ENCODE data around the gene SOX8.
A peak's percentile ranks its signal among the peaks of the same experiment; 100 is the strongest.

SOX8 gene

GRCh38 chr16:977081-977701, 4.4 kb upstream of the SOX8 start:
- Histone ChIP-seq H3K4me3 (ENCODE audit: low read depth in 1 of 5, low read length in 5 of 5) (no peak overlapping the region), H3K9me3 (ENCODE audit: control insufficient read depth in 5 of 5, low read length in 5 of 5) (no peaks in the 10 kb centered on the region), H3K27ac (ENCODE audit: low read depth, low read length) (no peak overlapping the region), H3K27me3 (ENCODE audit: control insufficient read depth in 5 of 5, insufficient read depth in 4 of 5, low read length in 5 of 5) (peaks cover 0 to 22% (median 7%) of the 10 kb centered on the region in 5 donors), H3K9ac (ENCODE audit: low read length in 5 of 5) (no peak overlapping the region), H3K4me1 (ENCODE audit: control insufficient read depth in 5 of 5, insufficient read depth in 5 of 5, low read length in 5 of 5) (peaks cover 0 to 23% (median 20%) of the 10 kb centered on the region in 5 donors), H3K36me3 (ENCODE audit: control insufficient read depth in 5 of 5, insufficient read depth in 5 of 5, low read length in 5 of 5) (no peaks in the 10 kb centered on the region)

- H3K4me3 ChIP-seq (ENCODE audit: low read depth in 1 of 5, low read length in 5 of 5), result no peak overlapping the region
- H3K9ac ChIP-seq (ENCODE audit: low read length in 5 of 5), result no peak overlapping the region
- peaks cover 4 to 29% (median 13%) of the 10 kb centered on the region in 5 donors for H3K27me3 ChIP-seq (ENCODE audit: control insufficient read depth in 5 of 5, insufficient read depth in 4 of 5, low read length in 5 of 5)
- H3K9me3 ChIP-seq (ENCODE audit: control insufficient read depth in 5 of 5, low read length in 5 of 5), result no peaks in the 10 kb centered on the region
- H3K4me1 ChIP-seq (ENCODE audit: control insufficient read depth in 5 of 5, insufficient read depth in 5 of 5, low read length in 5 of 5), result peaks cover 0 to 23% (median 20%) of the 10 kb centered on the region in 5 donors
- H3K27ac ChIP-seq (ENCODE audit: low read depth, low read length), result no peak overlapping the region
- no peaks in the 10 kb centered on the region for H3K36me3 ChIP-seq (ENCODE audit: control insufficient read depth in 5 of 5, insufficient read depth in 5 of 5, low read length in 5 of 5)
Observed at GRCh38 chr16:977896-978295, 3.7 kb upstream of the SOX8 start.

DNA sequence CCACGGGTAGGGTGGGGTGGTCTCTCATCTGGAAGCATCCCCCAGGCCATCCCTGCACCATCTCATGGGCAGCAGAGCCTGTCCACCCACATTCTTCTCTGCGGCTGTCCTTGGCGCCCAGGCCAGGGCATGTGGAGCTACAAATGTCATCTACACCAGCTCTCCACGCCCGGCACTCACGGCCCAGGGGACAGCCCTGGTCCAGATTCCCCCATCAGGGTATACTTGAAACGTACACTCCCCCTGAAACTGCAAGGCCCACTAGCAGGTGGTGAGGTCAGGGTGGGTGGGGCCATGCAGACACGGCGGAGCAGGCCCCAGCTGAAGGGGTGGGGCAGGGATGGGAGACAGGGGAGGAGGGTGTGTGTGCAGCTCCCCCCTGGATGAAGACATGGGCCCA, 3.2 kb upstream of the SOX8 start:
- H3K27me3 ChIP-seq (ENCODE audit: control insufficient read depth in 5 of 5, insufficient read depth in 4 of 5, low read length in 5 of 5), result peaks cover 4 to 34% (median 17%) of the 10 kb centered on the region in 5 donors
- no peaks in the 10 kb centered on the region for H3K9me3 ChIP-seq (ENCODE audit: control insufficient read depth in 5 of 5, low read length in 5 of 5)
- H3K36me3 ChIP-seq (ENCODE audit: control insufficient read depth in 5 of 5, insufficient read depth in 5 of 5, low read length in 5 of 5), result no peaks in the 10 kb centered on the region
- no peak overlapping the region for H3K27ac ChIP-seq (ENCODE audit: low read depth, low read length)
- no peak overlapping the region for H3K4me3 ChIP-seq (ENCODE audit: low read depth in 1 of 5, low read length in 5 of 5)
- no peak overlapping the region for H3K9ac ChIP-seq (ENCODE audit: low read length in 5 of 5)
- peaks cover 0 to 23% (median 20%) of the 10 kb centered on the region in 5 donors for H3K4me1 ChIP-seq (ENCODE audit: control insufficient read depth in 5 of 5, insufficient read depth in 5 of 5, low read length in 5 of 5)

DNA sequence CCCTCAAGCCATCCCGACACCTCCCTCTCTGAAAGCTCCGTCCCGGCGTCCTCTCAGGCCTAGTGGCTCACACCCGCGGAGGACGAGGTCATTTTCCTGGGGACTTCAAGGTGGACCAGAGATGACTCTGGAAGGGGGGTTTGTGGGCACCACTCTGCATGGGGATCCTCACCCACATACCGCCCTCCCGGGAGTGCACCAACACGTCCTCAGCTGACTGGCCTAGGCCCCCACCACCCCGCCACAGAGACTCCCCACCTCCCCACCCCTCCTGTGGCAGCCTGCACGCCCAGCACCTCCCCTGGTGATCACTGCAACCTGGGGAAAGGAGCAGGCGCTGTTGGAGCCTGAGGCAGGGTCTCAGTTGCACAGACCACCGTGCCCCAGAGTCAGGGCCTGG, 2.4 kb upstream of the SOX8 start:
- peaks cover 0 to 23% (median 20%) of the 10 kb centered on the region in 5 donors for H3K4me1 ChIP-seq (ENCODE audit: control insufficient read depth in 5 of 5, insufficient read depth in 5 of 5, low read length in 5 of 5)
- H3K27ac ChIP-seq (ENCODE audit: low read depth, low read length), result no peak overlapping the region
- no peaks in the 10 kb centered on the region for H3K36me3 ChIP-seq (ENCODE audit: control insufficient read depth in 5 of 5, insufficient read depth in 5 of 5, low read length in 5 of 5)
- H3K27me3 ChIP-seq (ENCODE audit: control insufficient read depth in 5 of 5, insufficient read depth in 4 of 5, low read length in 5 of 5), result peaks cover 4 to 41% (median 17%) of the 10 kb centered on the region in 5 donors
- H3K9me3 ChIP-seq (ENCODE audit: control insufficient read depth in 5 of 5, low read length in 5 of 5), result no peaks in the 10 kb centered on the region
- H3K9ac ChIP-seq (ENCODE audit: low read length in 5 of 5), result no peak overlapping the region
- no peak overlapping the region for H3K4me3 ChIP-seq (ENCODE audit: low read depth in 1 of 5, low read length in 5 of 5)

DNA sequence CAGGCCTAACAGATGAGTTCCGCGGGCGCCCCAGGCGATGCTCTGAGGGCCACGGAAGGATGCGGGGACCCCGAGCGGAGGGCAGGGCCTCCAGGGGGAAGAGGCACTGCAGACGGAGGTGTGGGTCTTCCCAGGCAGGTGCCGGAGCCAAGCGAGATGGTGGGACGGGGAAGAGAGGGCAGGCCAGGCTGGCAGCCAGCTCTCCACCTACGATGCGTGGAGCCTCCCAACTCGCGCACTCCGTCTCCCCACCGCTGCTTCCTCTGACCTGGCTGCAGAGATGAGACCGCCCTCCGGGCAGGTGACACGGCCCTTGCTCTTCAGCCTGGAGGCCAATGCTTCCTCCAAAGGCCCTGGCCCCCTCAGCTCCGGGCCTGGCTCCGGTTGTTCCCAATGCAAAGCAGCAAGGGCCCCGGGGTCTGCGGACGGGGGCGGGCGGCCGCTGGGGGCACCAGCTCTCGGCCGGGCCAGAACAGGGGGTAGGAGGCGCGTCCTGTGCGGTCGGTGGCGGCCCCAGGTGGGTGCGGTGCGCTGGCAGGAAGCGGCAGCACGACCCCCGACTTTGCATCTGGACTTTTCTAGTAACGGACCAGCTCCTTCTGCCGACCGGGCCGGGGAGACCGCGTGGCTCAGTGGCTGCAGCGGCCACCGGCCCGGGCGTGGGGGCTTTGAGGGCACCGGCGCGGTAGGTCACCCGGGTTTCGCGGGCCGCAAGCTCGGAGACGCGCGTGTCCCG, 1.5 kb upstream of the SOX8 start:
- Histone ChIP-seq H3K27me3 (ENCODE audit: control insufficient read depth in 5 of 5, insufficient read depth in 4 of 5, low read length in 5 of 5) (peaks cover 4 to 42% (median 17%) of the 10 kb centered on the region in 5 donors), H3K4me3 (ENCODE audit: low read depth in 1 of 5, low read length in 5 of 5) (peak overlapping the region in 4 of 5 donors; percentile 17 to 68 (median 65)), H3K36me3 (ENCODE audit: control insufficient read depth in 5 of 5, insufficient read depth in 5 of 5, low read length in 5 of 5) (no peaks in the 10 kb centered on the region), H3K9ac (ENCODE audit: low read length in 5 of 5) (peak overlapping the region in 2 of 5 donors; percentile 11 to 41), H3K4me1 (ENCODE audit: control insufficient read depth in 5 of 5, insufficient read depth in 5 of 5, low read length in 5 of 5) (peaks cover 0 to 23% (median 20%) of the 10 kb centered on the region in 5 donors), H3K9me3 (ENCODE audit: control insufficient read depth in 5 of 5, low read length in 5 of 5) (no peaks in the 10 kb centered on the region), H3K27ac (ENCODE audit: low read depth, low read length) (no peak overlapping the region)

GRCh38 chr16:980595-980854, 1.0 kb upstream of the SOX8 start:
- Histone ChIP-seq H3K9ac (ENCODE audit: low read length in 5 of 5) (peak overlapping the region in 2 of 5 donors; percentile 11 to 41), H3K36me3 (ENCODE audit: control insufficient read depth in 5 of 5, insufficient read depth in 5 of 5, low read length in 5 of 5) (no peaks in the 10 kb centered on the region), H3K4me3 (ENCODE audit: low read depth in 1 of 5, low read length in 5 of 5) (peak overlapping the region in 4 of 5 donors; percentile 17 to 68 (median 65)), H3K27ac (ENCODE audit: low read depth, low read length) (no peak overlapping the region), H3K9me3 (ENCODE audit: control insufficient read depth in 5 of 5, low read length in 5 of 5) (no peaks in the 10 kb centered on the region), H3K27me3 (ENCODE audit: control insufficient read depth in 5 of 5, insufficient read depth in 4 of 5, low read length in 5 of 5) (peaks cover 4 to 42% (median 17%) of the 10 kb centered on the region in 5 donors), H3K4me1 (ENCODE audit: control insufficient read depth in 5 of 5, insufficient read depth in 5 of 5, low read length in 5 of 5) (peaks cover 0 to 23% (median 20%) of the 10 kb centered on the region in 5 donors)

GRCh38 chr16:982145-983043, 824 bp downstream of the SOX8 start:
- peak overlapping the region in 1 of 5 donors; percentile 50 for H3K4me3 ChIP-seq (ENCODE audit: low read depth in 1 of 5, low read length in 5 of 5)
- no peaks in the 10 kb centered on the region for H3K36me3 ChIP-seq (ENCODE audit: control insufficient read depth in 5 of 5, insufficient read depth in 5 of 5, low read length in 5 of 5)
- peaks cover 4 to 42% (median 22%) of the 10 kb centered on the region in 5 donors for H3K27me3 ChIP-seq (ENCODE audit: control insufficient read depth in 5 of 5, insufficient read depth in 4 of 5, low read length in 5 of 5)
- peaks cover 0 to 21% (median 14%) of the 10 kb centered on the region in 5 donors for H3K4me1 ChIP-seq (ENCODE audit: control insufficient read depth in 5 of 5, insufficient read depth in 5 of 5, low read length in 5 of 5)
- H3K9me3 ChIP-seq (ENCODE audit: control insufficient read depth in 5 of 5, low read length in 5 of 5), result no peaks in the 10 kb centered on the region
- no peak overlapping the region for H3K27ac ChIP-seq (ENCODE audit: low read depth, low read length)
- H3K9ac ChIP-seq (ENCODE audit: low read length in 5 of 5), result no peak overlapping the region

- Histone ChIP-seq H3K9ac (ENCODE audit: low read length in 5 of 5) (no peak overlapping the region), H3K36me3 (ENCODE audit: control insufficient read depth in 5 of 5, insufficient read depth in 5 of 5, low read length in 5 of 5) (no peaks in the 10 kb centered on the region), H3K9me3 (ENCODE audit: control insufficient read depth in 5 of 5, low read length in 5 of 5) (no peaks in the 10 kb centered on the region), H3K4me3 (ENCODE audit: low read depth in 1 of 5, low read length in 5 of 5) (no peak overlapping the region), H3K27me3 (ENCODE audit: control insufficient read depth in 5 of 5, insufficient read depth in 4 of 5, low read length in 5 of 5) (peaks cover 4 to 46% (median 28%) of the 10 kb centered on the region in 5 donors), H3K27ac (ENCODE audit: low read depth, low read length) (no peak overlapping the region), H3K4me1 (ENCODE audit: control insufficient read depth in 5 of 5, insufficient read depth in 5 of 5, low read length in 5 of 5) (peaks cover 0 to 21% (median 13%) of the 10 kb centered on the region in 5 donors)
Observed at GRCh38 chr16:983044-984030, 1.8 kb downstream of the SOX8 start.

GRCh38 chr16:984121-984694, 2.6 kb downstream of the SOX8 start:
- Histone ChIP-seq H3K27me3 (ENCODE audit: control insufficient read depth in 5 of 5, insufficient read depth in 4 of 5, low read length in 5 of 5) (peaks cover 4 to 44% (median 36%) of the 10 kb centered on the region in 5 donors), H3K9me3 (ENCODE audit: control insufficient read depth in 5 of 5, low read length in 5 of 5) (no peaks in the 10 kb centered on the region), H3K9ac (ENCODE audit: low read length in 5 of 5) (no peak overlapping the region), H3K36me3 (ENCODE audit: control insufficient read depth in 5 of 5, insufficient read depth in 5 of 5, low read length in 5 of 5) (no peaks in the 10 kb centered on the region), H3K27ac (ENCODE audit: low read depth, low read length) (no peak overlapping the region), H3K4me3 (ENCODE audit: low read depth in 1 of 5, low read length in 5 of 5) (no peak overlapping the region), H3K4me1 (ENCODE audit: control insufficient read depth in 5 of 5, insufficient read depth in 5 of 5, low read length in 5 of 5) (peaks cover 0 to 21% (median 13%) of the 10 kb centered on the region in 5 donors)

All from subcutaneous abdominal adipose tissue (tissue), 5 donors.